Testis (tissue), 2 donors: ENCODE measurements around the gene ABCA4.

ENCODE experiments used
- POLR2A ChIP-seq: fragments of 450-650 bp; IDR thresholded peaks from one replicate; pipeline ENCODE4 v1.6.1; 2017; ENCODE audit warnings: antibody characterized with exemption, mild to moderate bottlenecking, moderate library complexity
- TF ChIP-seq, protein P1 (sequence below), 3 experiments: fragments of 450-650 bp in 2 of 3; fragments of 200-600 bp in 1 of 3; sonication (generic) in 1 of 3; IDR thresholded peaks; one replicate each; pipeline ENCODE4 v1.5.1; 2016 to 2019; ENCODE audit warnings: antibody characterized with exemption in 3 of 3, mild to moderate bottlenecking in 2 of 3, moderate library complexity in 1 of 3

DNA sequence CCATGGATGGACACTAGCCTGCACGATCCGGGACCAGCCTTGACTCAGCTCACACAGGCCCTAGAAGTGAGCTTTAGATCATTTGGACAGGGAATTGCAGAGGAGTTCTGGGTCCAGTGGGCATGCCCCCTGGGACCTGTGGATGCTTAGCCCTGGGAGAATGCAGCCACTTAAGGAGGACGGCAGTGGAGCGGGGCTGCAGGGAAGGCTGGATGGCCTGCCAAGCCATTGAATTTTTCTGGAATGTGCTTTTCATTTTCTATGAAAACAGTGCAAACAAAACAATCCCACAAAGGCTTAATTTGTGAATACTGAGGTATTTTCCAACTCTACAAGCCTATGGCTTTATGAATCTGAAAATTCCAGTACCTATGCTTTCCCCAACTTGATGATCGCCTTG lies 131.3 kb downstream of the ABCA4 start:
- TF ChIP-seq, protein P1, sequence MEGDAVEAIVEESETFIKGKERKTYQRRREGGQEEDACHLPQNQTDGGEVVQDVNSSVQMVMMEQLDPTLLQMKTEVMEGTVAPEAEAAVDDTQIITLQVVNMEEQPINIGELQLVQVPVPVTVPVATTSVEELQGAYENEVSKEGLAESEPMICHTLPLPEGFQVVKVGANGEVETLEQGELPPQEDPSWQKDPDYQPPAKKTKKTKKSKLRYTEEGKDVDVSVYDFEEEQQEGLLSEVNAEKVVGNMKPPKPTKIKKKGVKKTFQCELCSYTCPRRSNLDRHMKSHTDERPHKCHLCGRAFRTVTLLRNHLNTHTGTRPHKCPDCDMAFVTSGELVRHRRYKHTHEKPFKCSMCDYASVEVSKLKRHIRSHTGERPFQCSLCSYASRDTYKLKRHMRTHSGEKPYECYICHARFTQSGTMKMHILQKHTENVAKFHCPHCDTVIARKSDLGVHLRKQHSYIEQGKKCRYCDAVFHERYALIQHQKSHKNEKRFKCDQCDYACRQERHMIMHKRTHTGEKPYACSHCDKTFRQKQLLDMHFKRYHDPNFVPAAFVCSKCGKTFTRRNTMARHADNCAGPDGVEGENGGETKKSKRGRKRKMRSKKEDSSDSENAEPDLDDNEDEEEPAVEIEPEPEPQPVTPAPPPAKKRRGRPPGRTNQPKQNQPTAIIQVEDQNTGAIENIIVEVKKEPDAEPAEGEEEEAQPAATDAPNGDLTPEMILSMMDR (IDR thresholded peaks at IDR 0.05): no peak
- TF ChIP-seq POLR2A: no peak
